HG03039 (cell line): ENCODE results near the gene MREG.
A peak's percentile ranks its signal among the peaks of the same experiment; 100 is the strongest.

Source experiments
- ATAC-seq: cut with Tn5 transposase; IDR thresholded peaks from one replicate; pipeline ENCODE4 v1.9.1; 2021; ENCODE audit warnings: mild to moderate bottlenecking, moderate library complexity; ENCODE audit not compliant: unreplicated experiment

The MREG gene, protein sequence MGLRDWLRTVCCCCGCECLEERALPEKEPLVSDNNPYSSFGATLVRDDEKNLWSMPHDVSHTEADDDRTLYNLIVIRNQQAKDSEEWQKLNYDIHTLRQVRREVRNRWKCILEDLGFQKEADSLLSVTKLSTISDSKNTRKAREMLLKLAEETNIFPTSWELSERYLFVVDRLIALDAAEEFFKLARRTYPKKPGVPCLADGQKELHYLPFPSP

DNA sequence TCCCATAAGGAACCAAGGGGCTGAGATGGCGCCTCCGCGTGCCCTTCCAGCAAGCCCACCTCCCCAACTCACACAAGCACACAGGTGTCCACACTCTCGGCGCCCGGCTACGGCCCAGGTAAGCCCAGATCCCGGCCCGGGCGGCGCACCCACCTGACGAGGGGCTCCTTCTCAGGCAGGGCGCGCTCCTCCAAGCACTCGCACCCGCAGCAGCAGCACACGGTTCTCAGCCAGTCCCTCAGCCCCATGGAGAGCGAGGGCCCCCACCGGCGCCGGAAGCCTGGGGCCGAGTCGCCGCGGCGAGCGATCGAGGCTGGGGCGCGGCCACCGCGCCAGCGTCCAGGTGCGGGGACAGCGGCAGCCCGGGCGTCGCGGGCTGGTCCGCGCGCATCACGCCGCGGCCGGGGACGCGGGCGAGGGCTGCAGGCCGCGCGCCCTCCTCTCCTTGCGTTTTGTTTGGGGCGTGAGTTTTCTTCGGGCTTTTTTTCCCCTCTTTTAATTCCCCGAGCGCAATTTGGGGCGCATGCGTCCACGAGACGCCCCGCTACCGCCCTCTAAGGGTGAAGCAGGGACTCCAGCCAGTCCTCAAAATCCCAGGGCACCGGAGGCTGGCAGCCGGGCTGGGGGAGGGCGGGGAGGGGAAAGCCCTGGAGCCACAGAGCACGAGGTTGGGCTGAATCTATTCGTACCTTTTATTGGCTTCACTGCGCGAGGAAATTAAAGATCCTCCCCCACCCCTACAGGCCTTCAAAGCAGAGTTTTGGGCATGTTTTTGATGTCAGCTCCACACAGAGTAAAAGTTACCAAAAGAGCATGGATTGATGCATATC, at the start of gene MREG:
MREG (minus strand) TSS at position 472 of the 830 bp plus-strand sequence; CDS start at position 248, 224 bp downstream.
- peak; percentile 40 for ATAC-seq

GRCh38 chr2:216059233-216059834, 46.0 kb upstream of the MREG start:
- no peak for ATAC-seq

- ATAC-seq = peak; percentile 80
Observed at GRCh38 chr2:216057688-216058193, 44.4 kb upstream of the MREG start.

DNA sequence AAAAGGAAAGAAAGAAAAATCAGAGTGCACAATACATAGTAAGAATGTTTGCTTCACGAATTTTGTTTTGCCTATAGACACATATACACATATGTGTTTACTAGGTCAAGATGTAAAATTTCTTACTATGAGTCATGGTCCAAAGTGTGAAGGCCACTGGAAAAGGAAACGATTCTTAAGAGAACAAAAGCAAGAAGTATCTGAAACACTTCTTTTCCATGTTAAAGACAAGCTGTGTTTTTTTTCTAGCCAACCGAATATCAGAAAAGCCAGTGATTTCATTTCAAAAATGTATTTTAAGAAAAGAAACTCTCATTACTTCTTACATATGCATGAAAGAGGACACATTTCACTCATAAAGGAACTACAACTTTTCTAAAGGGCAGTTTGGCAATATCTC, 43.4 kb upstream of the MREG start:
- ATAC-seq = peak; percentile 31

DNA sequence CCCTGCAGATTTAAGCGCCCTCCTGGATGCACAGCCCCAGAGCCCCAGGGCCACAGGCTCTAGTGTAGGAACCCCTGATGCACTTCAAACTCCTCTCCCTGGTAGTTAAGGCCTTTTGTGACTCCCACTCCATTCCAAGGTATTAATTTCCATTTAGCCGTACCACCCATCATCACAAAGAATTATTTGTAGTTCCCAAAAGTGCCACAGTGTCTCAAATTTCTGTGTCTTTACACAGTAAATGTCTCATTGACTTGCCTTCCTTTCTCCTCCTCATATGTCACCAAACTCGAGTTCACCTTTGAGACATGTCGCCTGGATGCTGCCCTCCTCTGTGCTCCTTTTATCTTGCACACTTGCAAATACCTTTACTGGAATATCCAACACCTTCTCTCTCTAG, 42.3 kb upstream of the MREG start:
- no peak for ATAC-seq

DNA sequence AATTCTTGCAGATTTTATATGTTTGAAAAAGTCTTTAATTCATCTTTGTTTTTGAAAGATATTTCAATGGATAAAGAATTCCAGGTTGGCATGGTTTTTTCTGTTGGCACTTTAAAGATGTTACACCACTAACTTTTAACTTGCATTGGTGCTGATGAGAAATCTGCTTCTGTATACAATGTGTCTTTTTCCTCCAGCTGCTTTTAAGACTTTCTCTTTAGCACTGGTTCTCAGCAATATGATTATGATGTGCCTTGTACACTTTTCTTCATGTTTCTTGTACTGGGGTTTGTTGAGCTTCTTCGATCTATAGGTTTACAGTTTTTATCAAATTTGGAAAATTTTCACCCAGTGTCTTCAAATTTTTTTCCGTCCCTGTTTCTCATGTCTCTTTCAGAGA, 39.1 kb upstream of the MREG start:
- ATAC-seq = no peak

DNA sequence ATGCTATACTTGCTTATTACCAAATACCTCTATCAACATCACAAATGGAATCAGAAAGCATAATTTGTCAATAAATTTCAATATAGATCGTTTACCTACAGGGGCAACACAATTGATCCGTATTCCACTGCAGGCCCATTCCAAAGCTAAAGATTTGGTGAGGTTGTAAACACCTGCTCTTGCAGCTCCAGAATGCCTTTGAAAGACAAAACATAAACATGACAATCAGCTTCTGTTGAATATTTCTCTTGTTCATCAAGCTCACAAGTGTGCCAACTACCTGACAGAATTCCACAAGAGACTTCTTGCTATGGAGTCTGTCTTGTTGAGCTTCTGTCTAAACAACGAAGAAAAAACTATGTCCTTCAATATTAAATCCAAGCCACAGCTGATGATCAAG, 38.0 kb upstream of the MREG start:
- ATAC-seq = no peak

- ATAC-seq = no peak
Observed at GRCh38 chr2:216049452-216049851, 36.1 kb upstream of the MREG start.

GRCh38 chr2:216047397-216047796, 34.0 kb upstream of the MREG start:
- ATAC-seq = no peak

DNA sequence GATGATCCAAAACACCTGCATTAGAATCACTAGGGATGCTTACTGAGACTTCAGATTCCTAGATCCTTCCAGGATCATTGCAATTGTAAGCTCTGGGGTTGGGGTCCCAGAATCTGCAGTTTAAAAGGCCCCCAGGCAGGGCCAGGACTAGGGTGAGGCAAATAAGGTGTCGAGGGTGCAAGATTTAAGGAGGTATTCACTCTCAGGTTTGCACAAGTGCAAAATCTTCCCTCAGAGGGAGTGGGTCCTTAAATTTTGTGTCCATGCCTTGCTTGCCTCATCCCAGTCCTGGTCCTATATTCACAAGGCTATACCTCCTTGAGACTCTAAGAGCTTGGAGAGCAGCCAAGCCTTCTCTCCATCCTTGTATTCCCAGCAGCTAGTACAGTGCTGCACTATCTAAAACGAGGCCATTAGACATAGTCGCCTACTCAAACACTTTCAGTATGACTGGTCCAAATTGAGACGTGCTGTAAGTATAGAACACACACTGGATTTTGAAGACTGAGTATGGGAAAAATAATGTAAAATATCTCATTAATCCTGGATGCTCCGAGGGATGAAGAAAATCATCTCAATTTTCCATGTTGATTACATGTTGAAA, 31.6 kb upstream of the MREG start:
- ATAC-seq = peak; percentile 98

DNA sequence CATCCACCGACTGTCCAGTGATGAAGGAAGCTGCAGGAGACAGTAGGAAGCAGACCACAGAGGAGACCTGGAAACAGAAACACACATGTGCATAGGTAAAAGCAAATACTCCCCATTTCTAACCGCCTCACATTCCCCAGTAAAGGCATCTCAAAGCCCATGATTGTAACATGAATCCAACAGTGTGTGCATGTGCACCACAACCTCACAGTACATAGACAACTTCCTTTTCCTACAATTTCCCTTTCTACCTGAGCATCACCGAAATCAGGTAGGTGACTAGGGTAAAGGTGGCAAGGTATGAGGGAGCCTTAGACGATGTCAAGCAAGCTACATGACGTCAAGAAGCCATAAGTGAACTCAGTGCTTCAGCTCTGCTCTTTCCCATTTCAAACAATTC, 30.6 kb upstream of the MREG start:
- no peak for ATAC-seq

DNA sequence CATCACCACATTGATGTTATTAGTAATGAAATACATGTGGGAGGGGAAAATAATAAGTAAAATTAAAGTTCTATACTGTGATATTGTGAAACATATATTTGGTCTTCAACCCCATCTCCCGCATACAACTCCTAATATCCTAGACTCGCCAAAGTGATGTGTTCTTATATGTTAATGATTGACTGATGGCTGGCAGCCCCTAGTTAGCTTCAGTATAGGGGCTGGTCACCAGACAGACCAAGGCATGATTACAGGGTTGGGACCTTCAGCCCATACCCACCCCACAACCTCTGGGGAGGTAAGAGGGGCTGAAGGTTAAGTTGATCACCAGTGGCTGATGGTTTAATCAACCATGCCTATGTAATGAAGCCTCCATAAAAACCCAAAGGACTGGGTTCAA, 28.1 kb upstream of the MREG start:
- ATAC-seq = no peak

DNA sequence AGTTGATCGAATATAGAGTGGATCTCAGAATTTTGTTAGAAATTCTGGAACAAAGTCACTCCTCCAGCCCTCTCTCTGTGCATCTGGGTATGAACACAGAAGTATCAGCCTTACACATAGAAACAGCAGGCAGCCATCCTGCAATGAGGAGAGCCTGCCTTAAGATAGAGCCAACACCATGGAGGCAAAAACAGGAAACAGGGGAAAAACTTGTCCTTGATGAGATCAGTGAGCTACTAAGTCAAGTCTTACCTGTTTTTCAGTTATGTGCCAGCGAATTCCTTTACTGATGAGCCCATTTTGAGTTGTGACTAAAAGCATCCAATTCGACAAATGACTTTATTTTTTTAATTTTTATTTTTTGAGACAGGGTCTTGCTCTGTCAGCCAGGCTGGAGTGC, 26.6 kb upstream of the MREG start:
- ATAC-seq = no peak

GRCh38 chr2:216034065-216034464, 20.7 kb upstream of the MREG start:
- ATAC-seq = peak; percentile 34

GRCh38 chr2:216033403-216033802, 20.1 kb upstream of the MREG start:
- ATAC-seq = no peak

GRCh38 chr2:216031960-216032689, 18.8 kb upstream of the MREG start:
- peak; percentile 68 for ATAC-seq

DNA sequence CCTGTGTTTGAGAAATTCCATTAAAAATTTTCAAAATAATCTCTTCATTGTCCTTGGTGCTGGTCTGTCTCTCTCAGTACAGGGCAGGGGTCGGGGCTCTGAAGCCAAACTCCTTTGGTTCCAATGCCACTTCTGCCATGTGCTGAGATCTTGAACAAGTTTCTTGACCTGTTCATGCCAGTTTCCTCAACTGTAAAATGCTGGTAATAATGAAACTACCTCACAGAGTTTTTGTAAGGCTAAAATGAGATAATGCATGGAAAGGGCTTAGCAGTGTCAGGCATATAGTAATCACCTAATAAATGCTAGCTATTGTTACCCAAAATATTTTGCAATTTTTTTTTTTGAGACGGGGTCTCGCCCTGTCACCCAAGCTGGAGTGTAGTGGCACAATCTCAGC, 16.9 kb upstream of the MREG start:
- ATAC-seq = no peak

DNA sequence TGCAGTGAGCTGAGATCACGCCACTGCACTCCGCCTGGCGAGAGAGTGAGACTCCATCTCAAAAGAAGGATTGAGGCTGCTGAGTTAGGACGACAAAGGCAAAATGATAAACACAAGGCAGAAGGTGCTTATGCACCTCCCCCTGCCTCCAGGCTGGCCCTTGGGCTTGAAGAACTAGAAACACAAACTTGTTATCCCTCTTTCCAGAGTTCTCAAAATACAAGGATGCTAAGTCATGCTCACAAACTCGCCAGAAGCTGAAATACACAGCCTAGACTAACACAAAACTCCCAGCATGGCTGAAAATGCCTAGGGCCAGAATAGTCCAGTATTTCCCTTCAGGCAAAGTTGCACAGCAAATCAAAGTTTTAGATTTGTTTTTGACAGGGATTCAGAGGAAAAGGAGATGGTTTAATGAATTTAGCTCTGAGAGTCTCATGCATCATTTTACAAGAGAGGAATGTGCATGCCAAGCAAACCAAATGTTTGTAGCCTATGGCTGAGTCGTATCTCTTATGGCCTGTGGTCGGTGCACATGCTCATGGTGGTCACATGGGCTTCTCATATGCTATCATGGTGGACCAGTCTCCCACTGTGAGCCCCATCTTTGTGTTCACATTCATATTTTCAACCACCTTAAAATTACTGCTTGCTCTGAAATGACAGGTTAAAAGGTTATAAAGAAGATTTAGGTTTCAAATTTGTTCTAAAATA, 16.2 kb upstream of the MREG start:
- ATAC-seq = no peak

DNA sequence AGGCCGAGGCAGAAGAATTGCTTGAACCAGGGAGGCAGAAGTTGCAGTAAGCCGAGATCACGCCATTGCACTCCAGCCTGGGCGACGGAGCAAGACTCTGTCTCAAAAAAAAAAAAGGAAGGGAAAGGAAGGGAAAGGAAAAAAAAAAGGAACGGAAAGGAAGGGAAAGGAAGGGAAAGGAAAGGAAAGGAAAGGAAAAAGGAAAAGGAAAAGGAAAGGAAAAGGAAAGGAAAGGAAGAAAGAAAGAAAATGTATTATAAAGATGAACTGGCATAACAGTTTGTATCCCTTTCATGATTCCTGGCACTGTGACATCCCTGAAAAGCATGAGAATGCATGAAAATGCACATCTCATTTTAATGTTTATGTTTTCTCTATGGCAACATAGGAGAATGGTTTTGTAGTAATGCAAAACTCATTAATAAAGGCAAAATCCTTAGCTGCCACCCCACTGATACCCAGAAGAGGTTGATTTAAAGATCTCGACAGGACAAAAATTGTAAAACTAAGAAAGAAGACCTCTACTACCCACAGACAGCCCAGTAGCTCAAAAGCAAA, 11.5 kb upstream of the MREG start:
- ATAC-seq = no peak
